GM19324 (cell line): ENCODE data around the gene ARL8A.
"Not testable (repeated sequence)": the region's sequence is repeated elsewhere in the genome, so short reads cannot be mapped to it uniquely, and the experiment has no call there.

Source experiments
- ATAC-seq: cut with Tn5 transposase; IDR thresholded peaks from one replicate; pipeline ENCODE4 v1.9.1; 2021; ENCODE audit warnings: mild to moderate bottlenecking, moderate library complexity; ENCODE audit not compliant: unreplicated experiment, low FRiP score

Gene ARL8A

GRCh38 chr1:202144402-202145067 is at the start of gene ARL8A:
Gene ARL8A, minus strand, starts transcription at chr1:202144737. Its CDS starts 165 bp downstream, at chr1:202144572.
- peak; percentile 64 for ATAC-seq

- no peak for ATAC-seq
Observed at GRCh38 chr1:202194328-202194648, 49.8 kb upstream of the ARL8A start.

GRCh38 chr1:202193614-202194327 is 49.2 kb upstream of the ARL8A start, which contains the start of gene LGR6:
Gene LGR6, plus strand, starts transcription at chr1:202193799. Its CDS starts 191 bp downstream, at chr1:202193990.
- ATAC-seq: no peak

GRCh38 chr1:202192770-202193613 is 48.5 kb upstream of the ARL8A start:
- ATAC-seq: no peak

GRCh38 chr1:202191391-202191790 is 46.9 kb upstream of the ARL8A start:
- not testable (repeated sequence) for ATAC-seq

DNA sequence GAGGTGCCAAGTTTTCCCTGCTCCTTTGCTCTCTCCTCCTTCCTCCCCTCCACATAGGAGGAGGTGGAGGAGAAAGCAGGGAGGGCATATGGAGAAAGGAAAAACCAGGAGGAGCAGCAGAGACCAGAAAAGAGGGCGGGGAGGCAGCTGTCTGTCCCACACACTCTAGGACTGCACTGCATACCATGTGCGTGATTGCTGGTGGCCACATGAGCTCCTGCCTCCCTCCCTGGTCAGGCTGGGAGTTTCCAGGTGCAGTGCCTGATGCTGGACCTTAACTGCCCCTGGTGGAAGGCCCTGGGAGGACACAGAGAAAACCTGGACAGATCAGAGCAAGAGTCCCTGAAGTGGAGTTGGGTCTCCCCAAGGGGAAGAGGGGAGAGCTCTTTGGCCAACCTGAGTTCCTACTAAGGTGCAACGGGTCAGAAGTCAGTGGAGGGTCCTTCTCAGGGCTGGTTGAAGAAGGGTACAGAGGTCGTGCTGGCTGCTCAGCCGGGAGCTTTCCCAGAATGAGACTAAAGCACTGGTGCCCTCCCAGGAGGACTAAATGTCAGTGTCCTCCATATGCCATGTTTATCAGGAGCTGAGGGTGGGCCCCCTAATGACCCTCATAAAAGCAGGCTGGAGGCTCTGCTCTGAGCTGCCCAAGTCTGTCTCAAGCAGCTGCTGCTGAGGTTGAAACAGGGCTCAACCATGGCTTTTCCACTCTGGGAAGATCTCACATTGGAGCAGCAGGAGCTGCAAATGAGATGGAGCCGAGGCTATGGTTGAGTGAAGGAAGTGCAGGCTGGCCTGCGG is 45.6 kb upstream of the ARL8A start:
- no peak for ATAC-seq

DNA sequence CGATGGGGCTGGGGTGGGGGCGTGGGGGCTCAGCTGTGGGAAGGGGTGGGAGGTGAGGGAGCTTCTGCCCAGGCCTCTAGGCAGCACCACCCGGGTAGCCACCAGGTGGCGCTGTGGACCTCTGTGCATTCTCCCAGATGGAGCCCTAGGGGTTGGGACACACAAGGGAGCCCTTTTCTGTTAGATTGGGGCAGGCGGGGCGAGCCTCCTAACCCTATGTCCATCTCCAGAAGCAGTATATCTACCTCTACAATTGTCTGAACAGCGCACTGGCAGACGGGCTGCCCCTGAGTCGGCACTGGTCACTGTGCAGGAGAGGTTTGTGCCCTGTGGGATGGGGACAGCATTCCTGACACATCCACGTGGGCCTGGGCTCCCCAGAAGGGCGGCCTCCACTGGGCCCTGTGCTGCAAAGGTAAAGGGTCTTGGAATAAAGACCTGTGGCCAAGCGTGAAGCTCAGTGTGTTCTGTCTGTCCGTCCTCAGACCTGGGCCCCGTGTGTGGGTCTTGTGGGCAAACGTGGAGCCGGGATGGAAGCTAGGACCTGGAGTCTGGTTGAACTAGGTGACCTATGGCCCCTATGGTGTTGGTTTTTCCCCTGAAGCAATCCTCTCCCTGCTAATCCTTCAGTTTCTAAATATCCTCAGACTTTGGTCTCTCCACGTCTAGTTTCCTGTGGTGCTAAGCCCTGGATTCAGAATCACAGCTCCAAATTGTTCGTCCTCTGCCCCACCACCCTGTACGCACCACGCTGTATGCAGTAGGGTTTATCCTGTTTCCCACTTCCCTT is 44.7 kb upstream of the ARL8A start:
- no peak for ATAC-seq

DNA sequence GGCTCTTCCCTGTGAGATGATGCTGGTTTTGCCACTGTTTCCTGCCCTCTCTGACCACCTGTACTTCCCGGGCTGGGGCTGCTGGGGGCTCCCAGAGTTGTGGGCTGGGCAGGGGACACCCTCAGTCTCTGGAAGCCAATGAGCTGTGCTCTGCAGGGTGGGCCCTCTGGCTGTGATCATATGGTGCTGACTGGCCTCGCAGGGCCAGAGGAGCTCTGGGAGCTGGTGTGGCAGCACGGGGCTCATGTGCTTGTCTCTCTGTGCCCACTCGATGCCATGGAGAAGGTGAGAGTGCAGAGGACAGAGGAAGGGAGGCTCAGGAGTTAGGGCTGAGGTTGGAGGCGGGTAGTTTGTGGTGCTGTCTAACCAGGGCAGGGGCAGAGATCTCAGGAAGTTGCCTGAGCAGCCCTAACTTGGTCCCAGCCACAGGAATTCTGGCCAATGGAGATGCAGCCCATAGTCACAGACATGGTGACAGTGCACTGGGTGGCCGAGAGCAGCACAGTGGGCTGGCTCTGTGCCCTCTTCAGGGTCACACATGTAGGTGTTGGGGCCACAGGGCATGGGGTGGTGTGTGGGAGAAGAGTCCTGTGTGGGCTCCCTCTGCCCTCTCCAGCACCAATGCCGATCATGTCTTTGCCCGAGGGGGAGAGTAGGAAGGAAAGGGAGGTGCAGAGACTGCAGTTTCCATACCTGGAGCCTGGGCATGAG is 43.3 kb upstream of the ARL8A start:
- no peak for ATAC-seq

DNA sequence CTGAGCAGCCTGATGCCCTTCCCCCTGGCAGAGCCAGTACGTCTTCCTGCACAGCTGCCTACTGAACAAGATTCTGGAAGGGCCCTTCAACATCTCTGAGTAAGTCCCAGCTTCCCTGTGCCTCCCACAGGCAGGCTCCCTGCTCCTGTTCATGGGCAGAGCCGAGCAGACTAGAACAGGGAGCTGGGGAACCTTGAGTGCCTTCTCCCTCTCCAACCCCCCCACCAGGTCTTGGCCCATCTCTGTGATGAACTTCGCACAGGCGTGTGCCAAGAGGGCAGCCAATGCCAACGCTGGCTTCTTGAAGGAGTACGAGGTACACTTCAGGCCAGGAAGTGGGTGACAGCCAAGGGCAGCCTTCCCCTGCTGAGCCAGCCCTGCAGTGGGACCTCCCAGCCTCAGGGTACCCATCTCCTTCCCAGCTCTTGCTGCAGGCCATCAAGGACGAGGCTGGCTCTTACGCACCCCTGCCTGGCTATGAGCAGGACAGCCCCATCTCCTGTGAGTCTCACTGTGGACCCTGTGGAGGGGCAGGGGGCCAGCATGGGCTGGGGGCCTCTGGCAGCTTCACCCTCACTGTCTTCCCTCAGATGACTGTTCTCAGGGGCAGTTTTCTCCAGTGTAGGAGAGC is 42.6 kb upstream of the ARL8A start:
- no peak for ATAC-seq

DNA sequence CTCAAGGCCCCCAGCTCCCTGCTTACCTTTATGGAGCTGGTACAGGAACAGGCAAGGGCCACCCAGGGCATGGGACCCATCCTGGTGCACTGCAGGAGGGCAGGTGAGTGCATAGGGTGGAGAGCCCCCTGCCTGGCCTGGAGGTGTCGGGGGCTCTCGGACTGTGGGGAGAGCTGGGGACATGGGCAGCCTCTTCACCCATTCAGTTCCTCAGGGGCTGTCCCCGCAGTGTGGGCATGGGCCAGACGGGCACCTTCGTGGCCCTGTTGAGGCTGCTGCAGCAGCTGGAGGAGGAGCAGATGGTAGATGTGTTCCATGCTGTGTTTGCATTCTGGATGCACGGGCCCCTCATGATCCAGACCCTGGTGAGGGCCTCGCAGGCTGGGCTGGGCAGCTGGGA is 41.8 kb upstream of the ARL8A start:
- ATAC-seq: no peak

DNA sequence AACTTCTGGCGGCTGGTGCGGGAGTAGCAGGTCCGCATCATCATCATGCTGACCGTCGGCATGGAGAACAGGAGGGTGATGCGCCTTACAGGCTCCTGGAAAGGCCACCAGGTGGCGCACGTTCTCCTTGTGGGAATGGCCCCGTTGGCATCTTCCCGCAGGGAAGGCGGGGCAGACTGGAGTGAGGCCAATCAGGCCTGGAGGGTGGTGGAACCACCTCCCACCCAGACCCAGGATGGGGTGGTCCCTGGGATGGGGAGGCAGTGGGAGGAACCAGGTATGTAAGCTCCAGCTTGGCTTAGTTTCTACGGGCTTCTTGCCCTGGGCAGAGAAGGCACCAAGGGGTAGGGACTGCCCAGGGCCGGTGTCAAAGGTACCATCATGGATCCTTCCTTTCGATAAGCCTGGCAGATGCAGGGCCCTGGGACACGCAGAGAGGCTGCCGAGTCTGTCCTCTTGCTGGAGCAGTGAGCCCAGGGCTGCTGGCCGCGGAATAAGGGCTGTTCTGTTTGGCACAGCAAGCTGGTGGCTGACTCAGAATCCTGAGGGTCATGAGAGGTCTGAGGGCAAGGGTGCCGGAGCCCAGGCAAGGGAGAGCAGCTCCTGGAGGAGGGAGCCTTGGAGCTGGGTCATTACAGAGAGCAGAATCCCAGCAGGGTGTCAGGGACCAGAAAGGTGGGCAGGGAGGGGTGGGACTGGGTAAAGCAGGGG is 40.4 kb upstream of the ARL8A start:
- no peak for ATAC-seq

DNA sequence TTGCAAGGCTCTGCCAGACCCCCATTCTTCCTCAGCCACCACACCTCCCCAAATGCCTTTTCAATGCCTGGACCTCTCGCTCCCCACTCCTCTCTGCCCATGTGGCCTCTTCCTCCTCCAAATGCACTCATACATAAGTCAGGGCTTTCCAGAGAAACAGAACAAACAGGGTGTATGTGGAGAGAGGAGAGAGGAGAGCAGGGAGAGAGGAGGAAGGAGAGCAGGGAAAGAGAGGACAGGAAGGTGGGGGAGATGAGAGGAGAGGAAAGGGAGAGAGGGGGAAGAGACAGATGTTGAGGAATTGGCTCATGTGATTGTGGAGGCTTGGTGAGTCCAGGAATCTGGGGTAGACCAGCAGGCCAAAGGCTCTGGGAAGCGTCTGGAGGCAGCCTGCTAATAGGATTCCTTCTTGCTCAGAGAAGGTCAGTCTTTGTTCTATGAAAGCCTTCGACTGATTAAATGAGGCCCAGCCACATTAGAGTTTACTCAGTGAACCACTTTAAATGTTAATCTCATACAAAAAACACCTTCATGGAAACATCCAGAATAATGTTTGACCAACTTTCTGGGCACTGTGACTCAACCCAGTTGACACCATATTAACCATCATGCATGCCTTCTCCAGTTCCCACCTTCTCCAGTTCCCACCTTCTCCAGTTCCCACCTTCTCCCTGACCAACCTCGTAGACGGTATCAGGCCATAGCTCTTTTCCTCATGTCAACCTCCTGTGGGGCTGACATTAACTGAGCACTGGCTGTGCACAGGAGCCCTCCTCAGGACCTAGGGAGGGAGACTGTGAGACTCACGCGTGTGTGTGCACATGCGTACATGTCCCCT is 37.7 kb upstream of the ARL8A start:
- ATAC-seq: no peak

DNA sequence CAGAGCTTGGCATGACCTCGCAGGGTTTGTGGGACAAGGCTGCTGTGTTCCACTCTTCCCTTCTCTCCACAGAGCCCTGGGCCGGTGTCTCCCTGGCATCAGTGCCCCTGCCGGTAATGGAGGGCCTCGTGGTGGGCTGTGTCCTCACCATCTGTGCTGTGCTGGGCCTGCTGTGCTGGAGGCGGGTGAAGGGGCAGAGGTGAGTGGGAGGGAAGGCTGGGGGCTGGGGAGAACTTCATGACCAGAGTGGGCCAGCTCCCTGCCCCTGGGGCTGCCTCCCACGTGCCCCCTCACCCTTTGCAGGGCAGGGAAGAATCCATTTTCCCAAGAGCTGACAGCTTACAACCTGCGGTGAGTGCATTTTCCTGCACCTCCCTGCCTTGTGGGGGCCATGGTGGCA is 37.0 kb upstream of the ARL8A start:
- ATAC-seq: no peak

- not testable (repeated sequence) for ATAC-seq
Observed at GRCh38 chr1:202180751-202181139, 36.2 kb upstream of the ARL8A start.

- no peak for ATAC-seq
Observed at GRCh38 chr1:202179828-202180750, 35.6 kb upstream of the ARL8A start.
